ENCODE results near the gene ZBTB7C. TPM values are rescaled to one million over a fixed set of nuclear protein-coding genes. Genes with fewer than 3 reads are reported as not detected.

The ZBTB7C gene
- total RNA-seq, 1 donor, result not detected

DNA sequence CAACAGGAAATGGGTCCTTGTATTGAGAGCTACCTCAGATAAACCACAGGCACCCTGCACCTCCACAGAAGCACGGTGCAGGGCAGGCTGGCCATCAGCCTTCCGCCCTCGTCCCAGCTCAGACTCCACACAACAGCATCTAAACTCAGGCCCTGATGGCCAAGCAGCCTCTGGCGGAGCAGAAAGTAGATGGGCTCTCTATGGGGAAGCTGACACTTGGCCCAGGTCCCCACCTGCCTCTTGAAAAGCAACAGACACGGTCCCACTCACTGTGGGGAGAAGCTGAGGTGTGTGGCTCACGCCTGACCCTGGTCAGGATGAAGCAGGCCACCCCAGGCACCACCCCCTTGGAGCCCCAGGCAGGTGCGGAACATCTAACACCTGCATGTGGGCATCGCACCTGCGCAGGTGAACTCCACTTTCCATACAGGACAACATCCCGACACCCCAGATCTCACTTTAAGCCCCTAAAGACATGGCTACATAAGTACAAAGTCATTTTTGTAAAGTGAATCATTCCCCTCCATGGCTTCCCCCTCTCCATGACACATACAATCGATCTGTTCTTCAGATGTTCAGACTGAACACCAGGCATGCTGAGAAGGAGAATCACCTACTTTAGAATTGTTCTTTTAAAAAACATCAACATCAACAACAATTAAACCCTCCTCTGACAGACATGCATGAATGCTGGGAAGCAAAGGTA lies 208.4 kb downstream of the ZBTB7C start:
- no peak overlapping the region for H3K4me3 ChIP-seq (ENCODE audit: low read depth, low read length)
- no peak for DNase-seq (ENCODE audit: low read depth)
- TF ChIP-seq, protein P1, sequence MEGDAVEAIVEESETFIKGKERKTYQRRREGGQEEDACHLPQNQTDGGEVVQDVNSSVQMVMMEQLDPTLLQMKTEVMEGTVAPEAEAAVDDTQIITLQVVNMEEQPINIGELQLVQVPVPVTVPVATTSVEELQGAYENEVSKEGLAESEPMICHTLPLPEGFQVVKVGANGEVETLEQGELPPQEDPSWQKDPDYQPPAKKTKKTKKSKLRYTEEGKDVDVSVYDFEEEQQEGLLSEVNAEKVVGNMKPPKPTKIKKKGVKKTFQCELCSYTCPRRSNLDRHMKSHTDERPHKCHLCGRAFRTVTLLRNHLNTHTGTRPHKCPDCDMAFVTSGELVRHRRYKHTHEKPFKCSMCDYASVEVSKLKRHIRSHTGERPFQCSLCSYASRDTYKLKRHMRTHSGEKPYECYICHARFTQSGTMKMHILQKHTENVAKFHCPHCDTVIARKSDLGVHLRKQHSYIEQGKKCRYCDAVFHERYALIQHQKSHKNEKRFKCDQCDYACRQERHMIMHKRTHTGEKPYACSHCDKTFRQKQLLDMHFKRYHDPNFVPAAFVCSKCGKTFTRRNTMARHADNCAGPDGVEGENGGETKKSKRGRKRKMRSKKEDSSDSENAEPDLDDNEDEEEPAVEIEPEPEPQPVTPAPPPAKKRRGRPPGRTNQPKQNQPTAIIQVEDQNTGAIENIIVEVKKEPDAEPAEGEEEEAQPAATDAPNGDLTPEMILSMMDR (IDR thresholded peaks at IDR 0.05; ENCODE audit: insufficient read depth, low read depth, low read length), result no peak

DNA sequence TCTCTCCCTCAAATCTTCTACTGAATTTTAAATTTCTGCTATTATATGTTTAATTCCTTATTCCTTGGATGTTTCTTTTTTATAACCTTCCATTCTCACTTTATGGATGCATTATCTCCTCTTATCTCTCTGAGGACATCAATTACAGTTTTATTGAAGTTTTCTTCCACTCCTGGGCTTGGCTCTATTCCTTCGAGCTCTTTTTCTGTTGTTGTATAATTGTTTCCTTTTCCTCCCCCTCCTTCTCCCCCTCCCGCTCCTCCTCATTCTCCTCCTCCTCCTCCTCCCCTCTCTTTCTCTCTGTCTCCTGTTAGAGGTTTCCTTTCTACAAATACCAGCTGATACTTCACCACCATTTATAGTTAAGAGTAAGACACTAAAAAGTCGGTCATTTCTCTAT lies 209.8 kb downstream of the ZBTB7C start:
- no peak overlapping the region for H3K4me3 ChIP-seq (ENCODE audit: low read depth, low read length)
- TF ChIP-seq, protein P1 (IDR thresholded peaks at IDR 0.05; ENCODE audit: insufficient read depth, low read depth, low read length), result no peak
- no peak for DNase-seq (ENCODE audit: low read depth)

DNA sequence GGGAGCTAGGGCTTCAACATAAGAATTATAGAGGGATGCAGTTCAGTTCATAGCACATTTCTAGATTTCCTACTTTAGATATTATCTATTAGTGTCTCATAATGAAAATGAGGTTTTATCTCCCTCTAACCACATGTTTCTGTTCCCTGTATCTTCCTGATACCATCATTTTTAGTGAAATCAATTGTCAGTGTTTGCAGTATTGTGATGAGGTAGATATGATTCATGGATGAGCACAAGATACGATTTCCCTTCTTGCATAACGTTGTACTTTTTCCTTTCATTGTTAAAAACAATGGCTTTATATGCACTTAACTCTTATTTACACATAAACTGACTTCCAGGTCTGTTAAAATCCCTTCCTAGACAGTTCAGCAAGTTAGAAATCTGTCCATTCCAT lies 211.4 kb downstream of the ZBTB7C start:
- TF ChIP-seq, protein P1 (IDR thresholded peaks at IDR 0.05; ENCODE audit: insufficient read depth, low read depth, low read length), result no peak
- no peak for DNase-seq (ENCODE audit: low read depth)
- no peak overlapping the region for H3K4me3 ChIP-seq (ENCODE audit: low read depth, low read length)

DNA sequence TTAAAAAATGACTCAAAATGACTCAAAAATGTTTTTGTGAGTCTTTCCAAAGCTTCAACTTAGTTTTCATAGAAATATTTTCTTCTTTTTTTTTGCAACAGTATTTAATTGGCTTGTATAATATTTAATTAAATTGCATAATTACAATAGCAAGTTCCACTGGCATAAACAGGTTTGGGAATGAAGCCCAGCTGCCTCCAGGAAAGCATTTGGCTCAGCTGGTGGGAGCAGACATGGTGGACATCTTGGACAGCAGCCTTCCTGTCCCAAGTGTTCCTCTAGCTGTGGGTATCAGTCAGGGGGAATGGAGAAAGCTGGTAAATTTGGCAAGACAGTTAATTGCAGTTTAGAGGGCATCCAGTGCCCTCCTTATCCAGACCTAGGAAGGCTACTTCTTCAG lies 213.4 kb downstream of the ZBTB7C start:
- TF ChIP-seq, protein P1 (IDR thresholded peaks at IDR 0.05; ENCODE audit: insufficient read depth, low read depth, low read length), result no peak

DNA sequence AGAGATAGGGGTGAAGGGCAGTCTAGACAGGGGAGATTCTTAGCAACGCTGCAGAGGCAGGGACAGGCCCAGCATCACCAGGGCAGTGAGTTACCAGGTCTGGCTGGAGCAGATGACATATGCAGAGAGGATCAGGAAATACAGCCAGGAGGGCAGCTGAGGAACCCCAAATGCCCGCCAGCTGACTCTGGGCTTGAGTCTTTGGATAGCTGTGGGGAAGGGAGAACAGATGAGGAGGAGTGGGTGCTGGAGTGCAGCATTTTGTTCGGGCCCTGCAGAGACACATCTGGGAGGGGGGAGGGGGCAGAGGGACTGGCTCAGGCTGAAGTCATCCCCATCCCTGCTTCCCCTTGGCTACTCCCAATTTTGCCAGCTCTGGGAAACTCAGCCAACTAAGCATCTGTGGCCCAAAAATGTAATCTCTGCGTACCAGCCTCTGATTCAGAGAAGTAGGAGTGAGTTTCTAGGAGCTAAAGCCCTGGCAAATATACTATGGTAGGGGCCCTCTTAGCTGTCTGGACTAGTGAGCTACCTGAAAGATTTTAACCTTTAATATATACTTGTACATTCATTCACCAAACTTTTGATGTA lies 214.5 kb downstream of the ZBTB7C start:
- no peak overlapping the region for H3K4me3 ChIP-seq (ENCODE audit: low read depth, low read length)
- TF ChIP-seq, protein P1 (IDR thresholded peaks at IDR 0.05; ENCODE audit: insufficient read depth, low read depth, low read length), result no peak
- no peak for DNase-seq (ENCODE audit: low read depth)

More for the DNA sequence above, 213.4 kb downstream of the ZBTB7C start:
- H3K4me3 ChIP-seq (ENCODE audit: low read depth, low read length), result no peak overlapping the region
- DNase-seq (ENCODE audit: low read depth), result no peak

DNA sequence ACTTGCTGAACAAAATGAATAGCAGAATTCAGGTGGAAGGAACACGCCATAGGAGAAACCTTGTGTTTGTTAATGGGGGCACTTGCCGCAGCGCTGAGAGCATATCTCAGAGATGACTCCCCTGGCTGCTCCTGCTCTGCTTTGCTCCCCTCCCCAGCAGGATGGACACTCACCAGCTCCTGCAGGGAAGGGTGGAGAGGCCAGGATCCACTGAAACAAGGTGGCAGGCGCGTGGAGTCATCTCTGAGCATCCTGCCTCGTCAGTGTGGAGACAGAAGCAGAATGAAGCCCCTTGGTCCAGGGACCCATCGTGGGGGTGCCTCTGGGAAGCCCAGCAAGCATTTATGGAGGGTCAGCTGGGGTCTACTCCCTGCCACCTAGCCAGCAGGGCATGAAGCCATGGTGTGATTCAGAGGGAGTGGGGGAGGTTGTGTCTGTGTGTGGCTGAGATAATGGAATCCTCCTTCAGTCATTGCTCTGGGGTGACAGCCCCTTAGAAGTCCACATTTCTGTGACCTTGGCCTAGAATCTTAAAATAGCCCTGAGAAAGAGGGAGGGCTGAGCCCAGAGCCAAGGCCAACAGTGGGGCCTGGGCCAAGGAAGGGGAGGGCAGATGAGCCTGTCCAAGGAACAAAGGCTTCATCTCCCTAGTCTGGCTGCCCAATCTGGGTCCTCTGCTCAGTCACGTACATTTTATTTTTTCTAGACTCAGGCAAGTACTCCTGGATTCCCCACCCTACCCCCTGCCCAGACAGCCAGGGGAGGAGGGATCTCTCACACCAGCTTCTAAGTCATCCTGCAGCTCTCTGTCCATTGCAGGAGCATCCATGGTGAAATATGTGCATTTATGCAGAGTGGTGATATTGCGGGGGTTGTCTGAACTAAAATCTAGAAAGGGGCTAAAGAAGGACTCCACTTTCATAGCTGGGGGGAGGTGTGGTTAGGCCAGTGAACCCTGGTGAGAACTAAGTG lies 215.4 kb downstream of the ZBTB7C start:
- TF ChIP-seq, protein P1 (IDR thresholded peaks at IDR 0.05; ENCODE audit: insufficient read depth, low read depth, low read length), result no peak
- DNase-seq (ENCODE audit: low read depth), result no peak
- H3K4me3 ChIP-seq (ENCODE audit: low read depth, low read length), result no peak overlapping the region
